NOMO-1 treated with dmso at 0.1 percent for 144 hours (cell line): ENCODE data around the gene PRCC.
A peak's percentile ranks its signal among the peaks of the same experiment; 100 is the strongest.

Experiments used
- DNase-seq: peaks from one replicate; lab custom pipeline; 2025; ENCODE audit not compliant: unreplicated experiment; lab: John Stamatoyannopoulos, UW

PRCC gene

DNA sequence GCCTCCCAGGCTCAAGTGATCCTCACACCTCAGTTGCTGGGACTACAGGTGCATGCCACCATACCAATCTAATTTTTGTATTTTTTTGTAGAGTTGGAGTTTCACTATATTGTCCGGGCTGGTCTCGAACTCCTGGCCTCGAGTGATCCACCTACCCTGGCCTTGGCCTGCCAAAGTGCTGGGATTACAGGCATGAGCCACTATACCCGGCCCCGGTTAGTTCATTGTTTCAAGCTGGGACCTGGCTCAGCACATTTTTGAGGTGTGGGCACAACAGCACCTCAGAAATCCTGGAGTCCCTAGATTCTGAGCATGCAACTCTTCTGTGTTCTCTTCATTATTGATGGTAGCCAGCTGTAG is 28.0 kb downstream of the PRCC start:
- no peak for DNase-seq

DNA sequence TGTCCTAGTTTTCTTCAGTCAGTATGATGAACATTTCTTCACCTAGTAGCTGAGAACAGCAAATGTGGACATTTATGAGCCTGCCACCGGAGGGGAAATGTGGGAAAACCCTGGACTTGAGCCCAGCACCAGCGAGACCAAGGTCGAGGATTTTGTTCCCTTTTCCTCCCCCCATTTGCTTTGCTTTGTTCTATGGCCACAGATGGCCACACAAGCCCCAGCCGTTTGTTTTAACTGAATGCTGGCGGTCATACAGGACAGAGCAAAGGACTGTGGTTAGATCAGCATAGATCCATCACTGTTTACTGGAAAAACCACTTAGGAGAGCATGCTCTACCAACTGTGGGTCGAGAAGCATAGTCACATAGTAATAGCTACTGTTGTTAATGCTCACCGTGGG is 28.5 kb downstream of the PRCC start:
- DNase-seq, result no peak

- no peak for DNase-seq
These were observed 29.2 kb downstream of the PRCC start for GRCh38 chr1:156796340-156797097.

DNA sequence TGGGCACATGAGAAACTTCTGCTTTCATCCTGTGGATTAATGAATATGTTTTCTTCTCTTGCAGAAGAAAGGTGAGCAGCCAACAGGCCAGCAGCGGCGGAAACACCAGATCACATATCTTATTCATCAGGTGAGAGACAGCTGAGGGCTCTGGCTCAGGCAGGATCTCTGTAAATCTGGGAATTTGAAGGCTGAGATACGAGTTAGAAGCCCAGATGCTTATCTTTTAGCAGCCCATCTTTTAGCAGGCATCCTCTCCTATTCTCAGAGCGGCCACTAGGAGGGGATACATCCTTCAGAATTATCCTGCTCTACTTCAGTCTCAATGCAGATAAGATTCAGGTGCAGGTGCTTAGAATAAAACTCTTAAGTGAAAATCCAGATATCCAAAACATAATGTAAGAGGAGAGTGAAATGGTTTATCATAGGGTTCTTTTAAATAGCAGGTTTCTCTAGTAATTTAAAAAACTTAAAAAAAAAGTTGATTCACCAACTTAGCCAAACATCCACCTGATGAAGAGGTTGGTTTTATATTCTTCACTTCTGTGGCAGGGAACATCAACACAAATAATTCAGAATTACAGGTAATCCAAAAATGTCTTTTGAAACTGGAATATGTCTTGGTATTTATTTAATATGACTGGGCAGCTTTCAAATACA is 30.0 kb downstream of the PRCC start:
- no peak for DNase-seq

DNA sequence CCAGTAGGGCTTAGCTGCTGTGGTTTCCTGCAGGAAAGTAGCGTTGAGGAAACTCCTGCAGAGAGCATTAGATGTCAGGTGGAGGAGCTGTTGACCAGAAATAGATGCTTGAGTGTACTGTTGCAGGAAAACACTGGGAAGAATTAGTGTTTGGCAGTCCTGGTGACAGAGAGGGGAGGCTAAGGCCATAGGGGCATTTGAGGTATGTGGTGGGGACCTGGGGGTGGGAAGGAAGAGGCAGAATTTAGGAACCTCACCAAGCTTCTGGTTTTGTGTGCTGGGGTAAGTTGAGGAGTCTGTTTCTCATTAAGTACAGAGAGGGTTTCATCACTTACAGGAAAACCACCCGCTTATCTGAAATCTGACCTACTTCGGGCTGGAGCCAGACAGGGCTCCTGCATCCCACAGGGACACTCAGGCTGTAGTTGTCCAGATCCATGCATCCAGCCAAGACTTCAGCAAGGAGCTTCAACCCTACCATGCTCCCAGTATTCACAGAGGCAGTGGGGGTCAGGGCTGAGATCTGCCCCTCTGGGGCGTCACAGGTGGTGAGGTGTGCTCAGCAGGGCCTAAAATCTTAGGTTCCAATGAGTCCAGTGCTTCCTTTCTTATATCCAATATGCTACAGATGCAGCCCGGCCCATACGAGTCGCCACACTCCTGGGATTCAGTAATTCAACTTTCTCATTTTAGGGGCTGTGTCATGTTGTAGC is 34.2 kb downstream of the PRCC start:
- no peak for DNase-seq

DNA sequence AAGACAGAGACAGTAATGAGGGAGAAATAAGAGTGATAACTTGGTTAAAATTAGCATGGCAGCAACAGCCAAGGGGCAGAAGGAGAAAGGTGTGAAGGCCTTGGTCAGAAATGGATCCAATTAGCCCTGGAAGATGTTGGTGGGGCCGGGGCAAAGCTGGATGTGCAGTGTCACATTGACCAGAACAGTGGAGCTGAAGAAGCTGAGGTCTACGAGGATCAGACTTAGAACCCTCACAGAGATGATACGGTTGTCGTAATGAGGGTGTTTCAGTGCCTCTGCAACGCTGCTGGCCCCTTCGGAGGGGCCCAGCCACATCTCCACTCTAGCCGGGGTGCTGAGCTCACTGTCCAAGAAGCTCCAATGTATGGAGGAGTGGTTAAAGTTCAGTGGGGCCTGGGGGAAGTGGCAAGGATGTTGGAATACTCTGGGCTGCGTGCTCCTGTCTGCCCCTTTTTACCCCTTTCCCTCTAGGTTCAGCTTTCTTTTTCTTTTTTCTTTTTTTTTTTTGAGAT is 35.1 kb downstream of the PRCC start:
- no peak for DNase-seq

GRCh38 chr1:156803086-156803851 is 35.9 kb downstream of the PRCC start:
- no peak for DNase-seq

DNA sequence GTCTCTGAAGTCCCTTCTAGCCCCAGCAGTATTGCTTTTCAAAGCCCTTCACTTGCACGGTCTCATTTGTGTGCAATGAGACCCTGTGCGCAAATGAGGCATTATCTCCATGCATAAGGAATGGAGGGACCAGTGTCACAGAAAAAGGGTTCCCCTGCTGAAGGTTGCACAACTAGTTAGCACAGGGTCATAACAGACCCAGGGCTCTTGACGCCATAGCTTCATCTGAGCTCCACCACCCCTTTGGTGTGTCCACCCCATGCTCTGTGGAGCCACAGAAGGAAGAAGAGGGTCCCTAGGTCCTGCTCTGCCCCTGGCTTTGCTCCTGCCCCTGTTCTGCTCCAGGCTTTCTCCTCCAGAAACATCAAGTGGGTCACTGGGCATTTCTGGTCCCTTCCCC is 36.7 kb downstream of the PRCC start:
- DNase-seq, result no peak

DNA sequence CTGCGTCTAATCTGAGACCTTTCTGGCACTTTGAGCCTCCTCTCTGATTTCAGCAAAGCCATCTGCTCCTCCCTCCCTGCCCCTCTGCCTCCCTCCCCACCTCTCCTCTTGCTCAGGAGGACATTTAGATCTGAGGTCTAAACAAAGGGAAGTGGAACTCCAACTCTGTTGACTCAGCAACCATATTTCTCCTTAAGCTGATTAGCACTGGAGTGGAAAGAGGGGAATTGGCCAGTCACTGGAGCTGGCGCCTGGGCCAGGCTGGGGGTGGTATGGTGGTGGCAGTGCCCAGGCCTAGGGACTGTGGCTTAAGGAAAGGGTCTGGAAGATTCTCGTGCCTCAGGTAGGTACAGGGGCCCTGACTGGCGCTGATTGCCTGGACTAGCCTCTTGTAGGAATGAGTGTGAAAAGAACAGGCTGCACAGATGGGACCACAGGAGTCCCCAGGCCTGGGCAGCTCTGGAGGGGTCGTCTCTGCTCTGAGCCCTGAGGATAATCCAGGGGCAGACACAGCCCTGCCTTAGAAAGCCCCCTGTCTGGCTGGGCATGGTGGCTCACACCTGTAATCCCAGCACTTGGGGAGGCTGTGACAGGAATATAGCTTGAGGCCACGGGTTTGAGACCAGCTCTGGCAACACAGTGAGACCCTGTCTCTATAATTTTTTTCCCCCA is 37.4 kb downstream of the PRCC start:
- DNase-seq, result peak; percentile 80

DNA sequence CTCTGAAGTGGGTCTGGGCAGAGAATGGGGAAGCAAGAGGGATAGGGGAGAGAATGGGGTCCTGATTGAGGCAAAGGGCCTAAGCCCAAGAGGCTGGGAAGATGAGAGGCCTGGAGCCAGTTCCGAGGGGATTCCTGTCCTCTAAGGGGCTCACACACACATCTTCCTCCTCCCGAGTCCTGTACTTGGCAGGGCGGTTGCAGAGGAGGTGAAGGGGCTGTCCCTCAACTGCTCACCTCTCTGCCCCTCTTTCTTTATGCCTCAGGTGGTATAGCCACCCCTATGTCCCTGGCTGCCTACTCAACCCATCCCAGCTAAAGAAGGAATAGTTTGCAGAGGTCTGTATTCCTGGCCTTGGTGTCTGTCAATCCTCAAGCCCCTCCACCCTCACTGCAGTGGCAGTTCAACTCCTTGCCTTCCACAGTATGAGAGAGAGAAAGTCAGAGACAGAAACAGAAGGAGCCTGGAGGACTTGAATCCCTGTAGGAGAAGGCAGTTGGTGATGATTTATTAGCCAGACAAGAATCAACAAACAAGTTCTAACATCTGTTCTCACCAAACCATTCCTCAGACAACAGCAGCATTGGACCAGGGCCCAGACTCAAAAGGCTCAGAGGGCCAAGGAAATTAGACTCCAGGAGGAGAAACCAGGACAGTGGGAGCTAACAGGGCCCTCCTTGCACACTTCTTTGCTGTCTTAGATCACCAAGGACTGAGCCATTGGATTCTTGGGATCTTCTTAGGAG is 38.6 kb downstream of the PRCC start:
- no peak for DNase-seq

DNA sequence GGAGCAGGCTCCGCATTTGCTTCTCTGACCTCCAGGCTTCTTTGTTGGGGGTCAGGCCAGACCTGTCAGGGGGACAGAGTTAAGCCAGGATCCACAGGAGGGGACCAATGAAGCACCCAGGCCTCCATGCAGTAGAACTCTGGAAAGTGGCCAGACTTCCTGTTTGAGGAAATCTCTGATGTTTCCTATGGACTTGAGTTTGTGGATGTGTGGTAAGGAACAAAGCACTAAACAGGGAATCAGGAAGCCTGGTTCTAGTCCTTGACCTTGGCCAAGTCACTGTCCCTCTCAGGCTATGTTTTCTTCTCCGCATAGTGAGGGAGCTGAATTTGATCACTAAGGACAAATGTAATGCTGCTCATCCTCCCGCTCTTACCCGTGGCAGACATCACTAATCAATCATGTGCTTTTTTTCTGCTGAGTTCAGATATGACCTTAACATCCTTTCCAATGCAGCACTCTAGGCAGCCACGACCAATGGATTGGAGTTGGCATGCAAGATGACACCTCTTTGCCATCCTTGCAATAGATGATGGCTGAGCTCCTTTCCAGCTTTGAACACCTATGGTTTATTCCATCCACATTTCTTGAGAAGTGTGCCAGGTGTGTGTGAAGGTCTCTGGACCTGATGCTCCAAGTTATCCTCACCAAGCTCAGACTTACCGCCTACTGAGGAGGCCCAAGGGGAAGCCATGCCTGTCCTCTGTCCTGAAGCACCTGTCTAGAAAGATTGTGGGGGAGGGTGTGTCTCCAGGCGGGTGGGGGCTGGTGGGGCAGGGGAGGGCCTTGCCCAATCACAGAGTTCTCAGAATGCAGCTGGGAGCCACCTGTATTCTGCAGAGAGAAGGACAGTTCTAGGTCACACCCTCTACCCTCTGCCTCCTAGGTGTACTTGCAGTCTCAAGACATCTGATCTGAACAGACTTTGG is 39.4 kb downstream of the PRCC start:
- no peak for DNase-seq

DNA sequence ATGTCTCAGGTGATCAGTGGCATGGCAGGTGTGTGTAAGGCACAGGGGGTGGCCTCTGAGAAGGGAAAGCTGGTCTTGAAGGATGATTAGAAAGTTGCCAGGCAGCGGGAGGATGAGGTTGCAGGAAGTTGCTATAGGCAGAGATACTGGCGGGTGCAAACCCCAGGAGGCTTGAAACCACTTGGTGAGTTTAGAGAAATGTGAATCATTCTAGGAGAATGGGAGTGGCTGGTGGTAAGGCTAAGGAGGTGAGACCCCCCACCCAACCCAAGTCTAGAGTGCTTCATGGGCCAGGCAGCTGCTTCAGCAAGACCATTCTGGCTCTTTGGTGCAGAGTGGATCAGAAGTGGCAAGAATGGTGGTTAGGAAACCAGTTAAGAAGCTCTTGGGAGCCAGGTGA is 40.3 kb downstream of the PRCC start:
- no peak for DNase-seq

- no peak for DNase-seq
These were observed 41.1 kb downstream of the PRCC start for GRCh38 chr1:156808186-156809030.

- no peak for DNase-seq
These were observed 41.9 kb downstream of the PRCC start for GRCh38 chr1:156809281-156809680.

DNA sequence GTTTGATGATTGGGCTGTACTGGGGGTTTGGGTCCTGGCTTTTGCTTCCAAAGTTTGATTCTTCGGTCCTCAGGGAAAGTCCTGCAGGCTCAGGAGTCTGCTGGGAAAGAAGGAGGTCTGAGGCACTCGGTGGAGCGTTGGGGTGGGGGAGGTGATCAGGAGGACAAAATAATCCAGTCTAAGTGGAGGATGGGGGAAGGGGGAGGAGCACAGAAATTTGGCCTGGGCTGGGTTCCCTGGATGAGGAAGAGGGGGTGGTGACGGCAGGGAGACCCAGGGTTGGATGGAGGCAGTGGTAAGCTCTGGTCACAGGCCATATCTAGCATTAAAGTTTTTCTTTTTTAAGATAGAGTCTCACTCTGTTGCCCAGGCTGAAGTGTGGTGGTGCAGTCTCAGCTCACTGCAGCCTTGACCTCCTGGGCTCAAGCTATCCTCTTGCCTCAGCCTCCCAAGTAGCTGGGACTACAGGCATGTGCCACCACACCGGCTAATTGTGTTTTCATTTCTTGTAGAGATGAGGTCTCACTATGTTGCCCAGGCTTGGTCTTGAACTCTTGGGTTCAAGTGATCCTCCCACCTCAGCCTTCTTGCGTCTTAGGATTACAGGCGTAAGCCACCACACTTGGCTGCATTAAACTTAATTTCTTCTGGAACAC is 42.5 kb downstream of the PRCC start:
- no peak for DNase-seq

DNA sequence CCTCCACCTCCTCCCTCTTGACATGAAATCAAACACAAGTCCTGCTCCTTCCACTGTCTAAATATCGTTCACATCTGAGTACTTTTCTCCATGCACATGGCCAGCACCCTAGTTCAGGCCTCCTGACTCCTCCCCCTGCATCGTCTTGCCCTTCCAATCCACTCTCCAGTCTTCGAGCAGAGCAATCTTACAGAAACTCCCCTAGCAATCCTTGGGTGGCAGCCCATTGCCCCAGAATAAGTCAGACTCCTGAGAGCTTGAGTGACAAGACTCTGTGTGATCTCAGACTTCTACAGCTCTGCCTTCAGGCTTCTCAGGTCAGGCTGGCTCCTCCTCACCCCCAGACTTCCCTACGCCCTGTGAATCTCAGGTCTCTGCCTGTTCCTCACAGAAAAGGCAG is 43.8 kb downstream of the PRCC start:
- no peak for DNase-seq

DNA sequence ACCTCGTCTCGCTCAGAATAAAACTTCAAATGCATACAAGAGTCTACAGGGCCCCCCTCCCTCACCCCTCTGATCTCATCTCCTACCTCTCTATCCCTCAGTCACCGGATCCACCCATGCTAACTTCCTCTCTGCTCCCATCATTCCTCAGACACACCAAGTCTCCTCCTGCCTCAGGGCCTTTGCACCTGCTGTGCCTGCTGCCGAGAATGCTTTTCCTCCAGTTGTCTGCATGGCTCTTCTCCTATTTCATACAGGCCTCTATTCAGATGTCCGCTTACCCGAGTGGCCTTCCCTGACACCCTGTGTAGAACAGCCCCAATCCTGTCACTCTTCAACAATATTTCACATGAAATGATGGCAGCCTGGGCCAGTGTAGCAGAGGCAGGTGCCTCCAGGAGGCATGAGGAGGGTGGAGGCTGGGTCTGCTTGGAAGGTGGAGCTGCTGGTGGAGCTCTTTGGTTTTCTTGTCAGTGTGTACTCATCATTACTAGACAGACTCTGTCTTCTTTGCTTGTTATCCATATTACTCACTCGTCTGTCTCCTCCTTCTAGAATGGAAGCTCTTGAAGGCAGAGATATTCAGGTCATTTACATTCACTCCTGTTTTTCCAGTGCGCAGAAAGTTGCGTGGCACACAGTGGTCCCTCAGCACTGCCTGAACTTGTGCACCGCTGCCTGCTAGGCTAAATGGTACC is 45.1 kb downstream of the PRCC start:
- DNase-seq, result no peak
